ENCODE measurements around the gene RXRA.

GRCh38 chr9:134351606-134352176 is 25.4 kb downstream of the RXRA start:
- TF ChIP-seq POLR2A (IDR thresholded peaks at IDR 0.05) = no peak
- TF ChIP-seq, protein P1, sequence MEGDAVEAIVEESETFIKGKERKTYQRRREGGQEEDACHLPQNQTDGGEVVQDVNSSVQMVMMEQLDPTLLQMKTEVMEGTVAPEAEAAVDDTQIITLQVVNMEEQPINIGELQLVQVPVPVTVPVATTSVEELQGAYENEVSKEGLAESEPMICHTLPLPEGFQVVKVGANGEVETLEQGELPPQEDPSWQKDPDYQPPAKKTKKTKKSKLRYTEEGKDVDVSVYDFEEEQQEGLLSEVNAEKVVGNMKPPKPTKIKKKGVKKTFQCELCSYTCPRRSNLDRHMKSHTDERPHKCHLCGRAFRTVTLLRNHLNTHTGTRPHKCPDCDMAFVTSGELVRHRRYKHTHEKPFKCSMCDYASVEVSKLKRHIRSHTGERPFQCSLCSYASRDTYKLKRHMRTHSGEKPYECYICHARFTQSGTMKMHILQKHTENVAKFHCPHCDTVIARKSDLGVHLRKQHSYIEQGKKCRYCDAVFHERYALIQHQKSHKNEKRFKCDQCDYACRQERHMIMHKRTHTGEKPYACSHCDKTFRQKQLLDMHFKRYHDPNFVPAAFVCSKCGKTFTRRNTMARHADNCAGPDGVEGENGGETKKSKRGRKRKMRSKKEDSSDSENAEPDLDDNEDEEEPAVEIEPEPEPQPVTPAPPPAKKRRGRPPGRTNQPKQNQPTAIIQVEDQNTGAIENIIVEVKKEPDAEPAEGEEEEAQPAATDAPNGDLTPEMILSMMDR (IDR thresholded peaks at IDR 0.05) = no peak
